Measurements from ENCODE around the gene ZNF581. TPM values are rescaled to one million over a fixed set of nuclear protein-coding genes. Genes with fewer than 3 reads are reported as not detected.

ZNF581 gene
- total RNA-seq, 4 donors from 2014 or later = 20.1 to 27.3 (median 22.8) TPM

DNA sequence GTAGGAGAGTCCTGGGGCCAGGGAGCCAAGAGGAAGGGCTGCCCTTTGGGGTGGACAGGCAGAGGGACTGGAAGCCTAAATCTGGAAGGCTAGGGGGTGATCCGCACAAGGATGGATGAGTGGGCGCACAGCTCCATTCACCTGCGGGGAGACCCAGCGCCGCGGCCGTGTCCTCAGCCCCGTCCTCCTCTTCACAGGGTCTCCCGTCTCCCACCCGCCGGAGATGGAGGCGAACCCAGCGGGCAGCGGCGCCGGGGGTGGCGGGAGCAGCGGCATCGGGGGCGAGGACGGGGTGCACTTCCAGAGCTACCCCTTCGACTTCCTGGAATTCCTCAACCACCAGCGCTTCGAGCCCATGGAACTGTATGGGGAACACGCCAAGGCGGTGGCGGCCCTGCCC lies 30.1 kb upstream of the ZNF581 start:
- no peak for TF ChIP-seq POLR2A (IDR thresholded peaks at IDR 0.05)
- TF ChIP-seq, protein P1, sequence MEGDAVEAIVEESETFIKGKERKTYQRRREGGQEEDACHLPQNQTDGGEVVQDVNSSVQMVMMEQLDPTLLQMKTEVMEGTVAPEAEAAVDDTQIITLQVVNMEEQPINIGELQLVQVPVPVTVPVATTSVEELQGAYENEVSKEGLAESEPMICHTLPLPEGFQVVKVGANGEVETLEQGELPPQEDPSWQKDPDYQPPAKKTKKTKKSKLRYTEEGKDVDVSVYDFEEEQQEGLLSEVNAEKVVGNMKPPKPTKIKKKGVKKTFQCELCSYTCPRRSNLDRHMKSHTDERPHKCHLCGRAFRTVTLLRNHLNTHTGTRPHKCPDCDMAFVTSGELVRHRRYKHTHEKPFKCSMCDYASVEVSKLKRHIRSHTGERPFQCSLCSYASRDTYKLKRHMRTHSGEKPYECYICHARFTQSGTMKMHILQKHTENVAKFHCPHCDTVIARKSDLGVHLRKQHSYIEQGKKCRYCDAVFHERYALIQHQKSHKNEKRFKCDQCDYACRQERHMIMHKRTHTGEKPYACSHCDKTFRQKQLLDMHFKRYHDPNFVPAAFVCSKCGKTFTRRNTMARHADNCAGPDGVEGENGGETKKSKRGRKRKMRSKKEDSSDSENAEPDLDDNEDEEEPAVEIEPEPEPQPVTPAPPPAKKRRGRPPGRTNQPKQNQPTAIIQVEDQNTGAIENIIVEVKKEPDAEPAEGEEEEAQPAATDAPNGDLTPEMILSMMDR (IDR thresholded peaks at IDR 0.05) = no peak
- no peak for DNase-seq (ENCODE audit: low spot score in 2 of 2)
- intact Hi-C loops (cut with DNase I; ENCODE audit: low total_unique reads) = loop anchor here (10.0 kb wide), 1 partner anchor 99 kb away; no protein-coding TSS in a partner anchor
- WGBS, 2 donors = 93 to 94% methylated on average over 27 of the region's 27 CpGs
- H3K4me3 ChIP-seq (ENCODE audit: low read depth, poor library complexity, severe bottlenecking) = no peak overlapping the region

DNA sequence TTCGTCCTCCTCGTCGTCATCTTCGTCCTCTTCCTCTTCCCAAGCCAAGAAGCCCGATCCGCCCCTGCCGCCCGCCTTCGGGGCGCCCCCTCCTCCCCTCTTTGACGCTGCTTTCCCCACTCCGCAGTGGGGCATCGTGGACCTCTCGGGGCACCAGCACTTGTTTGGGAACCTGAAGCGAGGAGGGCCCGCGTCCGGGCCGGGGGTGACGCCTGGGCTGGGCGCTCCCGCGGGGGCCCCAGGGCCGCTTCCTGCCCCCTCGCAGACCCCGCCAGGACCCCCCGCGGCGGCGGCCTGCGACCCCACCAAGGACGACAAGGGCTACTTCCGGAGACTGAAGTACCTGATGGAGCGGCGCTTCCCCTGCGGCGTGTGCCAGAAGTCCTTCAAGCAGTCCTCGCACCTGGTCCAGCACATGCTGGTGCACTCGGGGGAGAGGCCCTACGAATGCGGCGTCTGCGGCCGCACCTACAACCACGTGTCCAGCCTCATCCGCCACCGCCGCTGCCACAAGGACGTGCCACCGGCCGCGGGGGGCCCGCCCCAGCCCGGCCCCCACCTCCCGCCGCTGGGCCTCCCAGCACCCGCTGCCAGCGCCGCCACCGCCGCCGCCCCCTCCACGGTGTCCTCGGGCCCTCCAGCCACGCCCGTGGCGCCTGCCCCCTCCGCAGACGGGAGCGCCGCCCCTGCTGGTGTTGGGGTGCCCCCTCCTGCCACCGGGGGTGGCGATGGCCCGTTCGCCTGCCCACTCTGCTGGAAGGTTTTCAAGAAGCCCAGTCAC lies 29.3 kb upstream of the ZNF581 start:
- WGBS, 2 donors = 91 to 93% methylated on average over 59 to 68 of the region's 75 CpGs
- H3K4me3 ChIP-seq (ENCODE audit: low read depth, poor library complexity, severe bottlenecking) = no peak overlapping the region
- intact Hi-C loops (cut with DNase I; ENCODE audit: low total_unique reads) = loop anchor here (10.0 kb wide), 1 partner anchor 99 kb away; no protein-coding TSS in a partner anchor
- TF ChIP-seq POLR2A (IDR thresholded peaks at IDR 0.05) = no peak
- TF ChIP-seq, protein P1 (IDR thresholded peaks at IDR 0.05) = no peak
- DNase-seq (ENCODE audit: low spot score in 2 of 2) = no peak

DNA sequence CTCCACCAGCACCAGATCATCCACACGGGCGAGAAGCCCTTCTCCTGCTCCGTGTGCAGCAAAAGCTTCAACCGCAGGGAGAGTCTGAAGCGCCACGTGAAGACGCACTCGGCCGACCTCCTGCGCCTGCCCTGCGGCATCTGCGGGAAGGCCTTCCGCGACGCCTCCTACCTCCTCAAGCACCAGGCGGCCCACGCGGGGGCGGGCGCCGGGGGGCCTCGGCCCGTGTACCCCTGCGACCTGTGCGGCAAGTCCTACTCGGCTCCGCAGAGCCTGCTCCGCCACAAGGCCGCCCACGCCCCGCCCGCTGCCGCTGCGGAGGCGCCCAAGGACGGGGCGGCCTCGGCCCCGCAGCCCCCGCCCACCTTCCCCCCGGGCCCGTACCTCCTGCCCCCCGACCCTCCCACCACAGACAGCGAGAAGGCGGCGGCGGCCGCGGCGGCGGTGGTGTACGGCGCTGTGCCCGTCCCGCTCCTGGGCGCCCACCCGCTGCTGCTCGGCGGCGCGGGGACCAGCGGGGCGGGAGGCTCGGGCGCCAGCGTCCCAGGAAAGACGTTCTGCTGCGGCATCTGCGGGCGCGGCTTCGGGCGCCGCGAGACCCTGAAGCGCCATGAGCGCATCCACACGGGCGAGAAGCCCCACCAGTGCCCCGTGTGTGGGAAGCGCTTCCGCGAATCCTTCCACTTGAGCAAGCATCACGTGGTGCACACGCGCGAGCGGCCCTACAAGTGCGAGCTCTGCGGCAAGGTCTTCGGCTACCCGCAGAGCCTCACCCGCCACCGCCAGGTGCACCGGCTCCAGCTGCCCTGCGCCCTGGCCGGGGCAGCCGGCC lies 28.5 kb upstream of the ZNF581 start:
- TF ChIP-seq POLR2A (IDR thresholded peaks at IDR 0.05) = no peak
- TF ChIP-seq, protein P1 (IDR thresholded peaks at IDR 0.05) = no peak
- no peak for DNase-seq (ENCODE audit: low spot score in 2 of 2)
- intact Hi-C loops (cut with DNase I; ENCODE audit: low total_unique reads) = loop anchor here (10.0 kb wide), 1 partner anchor 100 kb away; no protein-coding TSS in a partner anchor
- WGBS, 2 donors = 97 to 98% methylated on average over 61 to 83 of the region's 98 CpGs
- no peak overlapping the region for H3K4me3 ChIP-seq (ENCODE audit: low read depth, poor library complexity, severe bottlenecking)

DNA sequence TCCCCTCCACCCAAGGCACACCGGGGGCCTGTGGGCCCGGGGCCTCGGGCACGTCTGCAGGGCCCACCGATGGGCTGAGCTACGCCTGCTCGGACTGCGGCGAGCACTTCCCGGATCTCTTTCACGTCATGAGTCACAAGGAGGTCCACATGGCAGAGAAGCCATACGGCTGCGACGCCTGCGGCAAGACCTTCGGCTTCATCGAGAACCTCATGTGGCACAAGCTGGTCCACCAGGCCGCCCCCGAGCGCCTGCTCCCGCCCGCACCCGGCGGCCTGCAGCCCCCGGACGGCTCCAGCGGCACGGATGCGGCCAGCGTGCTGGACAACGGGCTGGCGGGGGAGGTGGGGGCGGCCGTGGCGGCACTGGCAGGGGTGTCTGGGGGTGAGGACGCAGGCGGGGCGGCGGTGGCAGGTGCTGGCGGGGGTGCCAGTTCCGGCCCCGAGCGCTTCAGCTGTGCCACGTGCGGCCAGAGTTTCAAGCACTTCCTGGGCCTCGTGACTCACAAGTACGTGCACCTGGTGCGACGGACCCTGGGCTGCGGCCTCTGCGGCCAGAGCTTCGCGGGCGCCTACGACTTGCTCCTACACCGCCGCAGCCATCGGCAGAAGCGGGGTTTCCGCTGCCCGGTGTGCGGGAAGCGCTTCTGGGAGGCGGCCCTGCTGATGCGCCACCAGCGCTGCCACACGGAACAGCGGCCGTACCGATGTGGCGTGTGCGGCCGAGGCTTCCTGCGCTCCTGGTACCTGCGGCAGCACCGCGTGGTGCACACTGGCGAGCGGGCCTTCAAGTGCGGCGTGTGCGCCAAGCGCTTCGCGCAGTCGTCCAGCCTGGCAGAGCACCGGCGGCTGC lies 27.7 kb upstream of the ZNF581 start:
- no peak for DNase-seq (ENCODE audit: low spot score in 2 of 2)
- WGBS, 2 donors = 95 to 97% methylated on average over 58 to 76 of the region's 88 CpGs
- TF ChIP-seq, protein P1 (IDR thresholded peaks at IDR 0.05) = no peak
- no peak for TF ChIP-seq POLR2A (IDR thresholded peaks at IDR 0.05)
- H3K4me3 ChIP-seq (ENCODE audit: low read depth, poor library complexity, severe bottlenecking) = no peak overlapping the region
- intact Hi-C loops (cut with DNase I; ENCODE audit: low total_unique reads) = loop anchor here (10.0 kb wide), 1 partner anchor 101 kb away; no protein-coding TSS in a partner anchor

DNA sequence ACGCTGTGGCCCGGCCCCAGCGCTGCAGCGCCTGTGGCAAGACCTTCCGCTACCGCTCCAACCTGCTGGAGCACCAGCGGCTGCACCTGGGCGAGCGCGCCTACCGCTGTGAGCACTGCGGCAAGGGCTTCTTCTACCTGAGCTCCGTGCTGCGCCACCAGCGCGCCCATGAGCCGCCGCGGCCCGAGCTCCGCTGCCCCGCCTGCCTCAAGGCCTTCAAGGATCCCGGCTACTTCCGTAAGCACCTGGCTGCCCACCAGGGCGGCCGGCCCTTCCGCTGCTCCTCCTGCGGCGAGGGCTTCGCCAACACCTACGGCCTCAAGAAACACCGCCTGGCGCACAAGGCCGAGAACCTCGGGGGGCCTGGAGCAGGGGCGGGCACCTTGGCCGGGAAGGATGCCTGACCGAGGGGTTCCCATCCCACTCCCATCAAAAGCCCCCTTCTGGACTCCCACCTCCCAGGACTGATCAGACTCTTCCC lies 27.0 kb upstream of the ZNF581 start:
- DNase-seq (ENCODE audit: low spot score in 2 of 2) = no peak
- intact Hi-C loops (cut with DNase I; ENCODE audit: low total_unique reads) = loop anchor here (10.0 kb wide), 1 partner anchor 102 kb away; no protein-coding TSS in a partner anchor
- H3K4me3 ChIP-seq (ENCODE audit: low read depth, poor library complexity, severe bottlenecking) = no peak overlapping the region
- TF ChIP-seq, protein P1 (IDR thresholded peaks at IDR 0.05) = no peak
- TF ChIP-seq POLR2A (IDR thresholded peaks at IDR 0.05) = no peak
- WGBS, 2 donors = 97% methylated on average over 20 to 38 of the region's 38 CpGs
